ENCODE measurements around the gene ASXL1.
"Not testable (repeated sequence)": the region's sequence is repeated elsewhere in the genome, so short reads cannot be mapped to it uniquely, and the experiment has no call there.

Gene ASXL1

GRCh38 chr20:32364554-32365208, 6.5 kb downstream of the ASXL1 start:
- H3K4me3 ChIP-seq (ENCODE audit: low read length), result no peak overlapping the region
- no peak overlapping the region for H3K9ac ChIP-seq (ENCODE audit: low read depth, low read length)
- H3K9me3 ChIP-seq (ENCODE audit: insufficient read depth, low read depth, low read length), result no peaks in the 10 kb centered on the region
- no peak overlapping the region for H3K27ac ChIP-seq (ENCODE audit: low read depth, low read length)
- peaks cover 12% of the 10 kb centered on the region; the same call in 1 of the 2 replicates for H3K4me1 ChIP-seq (ENCODE audit: insufficient read depth, low read length)
- H3K27me3 ChIP-seq (ENCODE audit: insufficient read depth, low read length), result peaks cover 53% of the 10 kb centered on the region
- peaks cover 5% of the 10 kb centered on the region; the same call in 1 of the 2 replicates for H3K36me3 ChIP-seq (ENCODE audit: insufficient read depth, low read length)
- 91% methylated on average over 7 of the region's 7 CpGs for WGBS

- Histone ChIP-seq H3K4me1 (ENCODE audit: insufficient read depth, low read length) (peaks cover 10% of the 10 kb centered on the region; the same call in 1 of the 2 replicates), H3K27me3 (ENCODE audit: insufficient read depth, low read length) (peaks cover 45% of the 10 kb centered on the region), H3K27ac (ENCODE audit: low read depth, low read length) (no peak overlapping the region), H3K9ac (ENCODE audit: low read depth, low read length) (no peak overlapping the region), H3K9me3 (ENCODE audit: insufficient read depth, low read depth, low read length) (no peaks in the 10 kb centered on the region), H3K36me3 (ENCODE audit: insufficient read depth, low read length) (peaks cover 14% of the 10 kb centered on the region), H3K4me3 (ENCODE audit: low read length) (no peak overlapping the region)
- WGBS, result 88% methylated on average over 4 of the region's 5 CpGs
Observed at GRCh38 chr20:32365564-32365963, 7.4 kb downstream of the ASXL1 start.

GRCh38 chr20:32366380-32366779, 8.2 kb downstream of the ASXL1 start:
- Histone ChIP-seq H3K27ac (ENCODE audit: low read depth, low read length) (no peak overlapping the region), H3K4me3 (ENCODE audit: low read length) (no peak overlapping the region), H3K9me3 (ENCODE audit: insufficient read depth, low read depth, low read length) (no peaks in the 10 kb centered on the region), H3K36me3 (ENCODE audit: insufficient read depth, low read length) (peaks cover 15% of the 10 kb centered on the region), H3K9ac (ENCODE audit: low read depth, low read length) (no peak overlapping the region), H3K27me3 (ENCODE audit: insufficient read depth, low read length) (peaks cover 36% of the 10 kb centered on the region), H3K4me1 (ENCODE audit: insufficient read depth, low read length) (peaks cover 10% of the 10 kb centered on the region; the same call in 1 of the 2 replicates)
- 93% methylated on average over 2 of the region's 2 CpGs for WGBS

- peaks cover 19% of the 10 kb centered on the region for H3K27me3 ChIP-seq (ENCODE audit: insufficient read depth, low read length)
- H3K9me3 ChIP-seq (ENCODE audit: insufficient read depth, low read depth, low read length), result no peaks in the 10 kb centered on the region
- no peak overlapping the region for H3K4me3 ChIP-seq (ENCODE audit: low read length)
- H3K9ac ChIP-seq (ENCODE audit: low read depth, low read length), result no peak overlapping the region
- H3K4me1 ChIP-seq (ENCODE audit: insufficient read depth, low read length), result peaks cover 10% of the 10 kb centered on the region; the same call in 1 of the 2 replicates
- peaks cover 22% of the 10 kb centered on the region for H3K36me3 ChIP-seq (ENCODE audit: insufficient read depth, low read length)
- H3K27ac ChIP-seq (ENCODE audit: low read depth, low read length), result no peak overlapping the region
Observed at GRCh38 chr20:32368323-32368722, 10.2 kb downstream of the ASXL1 start.

GRCh38 chr20:32368925-32369324, 10.8 kb downstream of the ASXL1 start:
- Histone ChIP-seq H3K9ac (ENCODE audit: low read depth, low read length) (no peak overlapping the region), H3K36me3 (ENCODE audit: insufficient read depth, low read length) (peaks cover 22% of the 10 kb centered on the region), H3K27me3 (ENCODE audit: insufficient read depth, low read length) (peaks cover 13% of the 10 kb centered on the region; the same call in 1 of the 2 replicates), H3K9me3 (ENCODE audit: insufficient read depth, low read depth, low read length) (no peaks in the 10 kb centered on the region), H3K4me3 (ENCODE audit: low read length) (no peak overlapping the region), H3K4me1 (ENCODE audit: insufficient read depth, low read length) (peaks cover 10% of the 10 kb centered on the region; the same call in 1 of the 2 replicates), H3K27ac (ENCODE audit: low read depth, low read length) (no peak overlapping the region)
- 87% methylated on average over 6 of the region's 6 CpGs for WGBS

- WGBS, result 100% methylated on average over 1 of the region's 2 CpGs
- Histone ChIP-seq H3K4me1 (ENCODE audit: insufficient read depth, low read length) (peaks cover 10% of the 10 kb centered on the region; the same call in 1 of the 2 replicates), H3K27me3 (ENCODE audit: insufficient read depth, low read length) (no peaks in the 10 kb centered on the region)
Observed at GRCh38 chr20:32370897-32371296, 12.8 kb downstream of the ASXL1 start.

GRCh38 chr20:32378461-32378860, 20.3 kb downstream of the ASXL1 start:
- no peak overlapping the region for H3K27ac ChIP-seq (ENCODE audit: low read depth, low read length)
- no peak overlapping the region for H3K9ac ChIP-seq (ENCODE audit: low read depth, low read length)
- WGBS, result 92% methylated on average over 2 of the region's 2 CpGs
- H3K4me3 ChIP-seq (ENCODE audit: low read length), result no peak overlapping the region
- H3K27me3 ChIP-seq (ENCODE audit: insufficient read depth, low read length), result no peaks in the 10 kb centered on the region
- H3K4me1 ChIP-seq (ENCODE audit: insufficient read depth, low read length), result no peaks in the 10 kb centered on the region
- no peaks in the 10 kb centered on the region; the same call in 1 of the 2 replicates for H3K36me3 ChIP-seq (ENCODE audit: insufficient read depth, low read length)
- H3K9me3 ChIP-seq (ENCODE audit: insufficient read depth, low read depth, low read length), result no peaks in the 10 kb centered on the region

More at GRCh38 chr20:32370897-32371296, 12.8 kb downstream of the ASXL1 start:
- peaks cover 22% of the 10 kb centered on the region for H3K36me3 ChIP-seq (ENCODE audit: insufficient read depth, low read length)
- no peaks in the 10 kb centered on the region for H3K9me3 ChIP-seq (ENCODE audit: insufficient read depth, low read depth, low read length)
- no peak overlapping the region for H3K9ac ChIP-seq (ENCODE audit: low read depth, low read length)
- no peak overlapping the region for H3K27ac ChIP-seq (ENCODE audit: low read depth, low read length)
- no peak overlapping the region for H3K4me3 ChIP-seq (ENCODE audit: low read length)

GRCh38 chr20:32380037-32380436, 21.9 kb downstream of the ASXL1 start:
- not testable (repeated sequence) for H3K27me3 ChIP-seq (ENCODE audit: insufficient read depth, low read length); H3K36me3 ChIP-seq (ENCODE audit: insufficient read depth, low read length); H3K27ac ChIP-seq (ENCODE audit: low read depth, low read length); H3K4me3 ChIP-seq (ENCODE audit: low read length); H3K9ac ChIP-seq (ENCODE audit: low read depth, low read length); H3K4me1 ChIP-seq (ENCODE audit: insufficient read depth, low read length); H3K9me3 ChIP-seq (ENCODE audit: insufficient read depth, low read depth, low read length)
- WGBS, result 84% methylated on average over 8 of the region's 9 CpGs

GRCh38 chr20:32380745-32381144, 22.6 kb downstream of the ASXL1 start:
- no peaks in the 10 kb centered on the region for H3K4me1 ChIP-seq (ENCODE audit: insufficient read depth, low read length)
- H3K36me3 ChIP-seq (ENCODE audit: insufficient read depth, low read length), result no peaks in the 10 kb centered on the region; the same call in 1 of the 2 replicates
- no peaks in the 10 kb centered on the region for H3K9me3 ChIP-seq (ENCODE audit: insufficient read depth, low read depth, low read length)
- no peak overlapping the region for H3K4me3 ChIP-seq (ENCODE audit: low read length)
- no peaks in the 10 kb centered on the region for H3K27me3 ChIP-seq (ENCODE audit: insufficient read depth, low read length)
- no peak overlapping the region for H3K9ac ChIP-seq (ENCODE audit: low read depth, low read length)
- H3K27ac ChIP-seq (ENCODE audit: low read depth, low read length), result no peak overlapping the region
- 95% methylated on average over 3 of the region's 3 CpGs for WGBS

- H3K4me3 ChIP-seq (ENCODE audit: low read length), result no peak overlapping the region
- no peaks in the 10 kb centered on the region for H3K9me3 ChIP-seq (ENCODE audit: insufficient read depth, low read depth, low read length)
- 91% methylated on average over 11 of the region's 11 CpGs for WGBS
- H3K27ac ChIP-seq (ENCODE audit: low read depth, low read length), result no peak overlapping the region
- no peaks in the 10 kb centered on the region for H3K36me3 ChIP-seq (ENCODE audit: insufficient read depth, low read length)
- no peaks in the 10 kb centered on the region for H3K4me1 ChIP-seq (ENCODE audit: insufficient read depth, low read length)
- H3K27me3 ChIP-seq (ENCODE audit: insufficient read depth, low read length), result no peaks in the 10 kb centered on the region
- H3K9ac ChIP-seq (ENCODE audit: low read depth, low read length), result no peak overlapping the region
Observed at GRCh38 chr20:32382102-32382950, 24.2 kb downstream of the ASXL1 start.

GRCh38 chr20:32383441-32383840, 25.3 kb downstream of the ASXL1 start:
- H3K4me3 ChIP-seq (ENCODE audit: low read length); H3K9me3 ChIP-seq (ENCODE audit: insufficient read depth, low read depth, low read length); H3K27ac ChIP-seq (ENCODE audit: low read depth, low read length); H3K27me3 ChIP-seq (ENCODE audit: insufficient read depth, low read length); H3K9ac ChIP-seq (ENCODE audit: low read depth, low read length); H3K4me1 ChIP-seq (ENCODE audit: insufficient read depth, low read length); H3K36me3 ChIP-seq (ENCODE audit: insufficient read depth, low read length): not testable (repeated sequence)
- WGBS, result 96% methylated on average over 9 of the region's 9 CpGs

All from HUES64 (cell line).